ENCODE data around the gene GPR157.

Gene GPR157

DNA sequence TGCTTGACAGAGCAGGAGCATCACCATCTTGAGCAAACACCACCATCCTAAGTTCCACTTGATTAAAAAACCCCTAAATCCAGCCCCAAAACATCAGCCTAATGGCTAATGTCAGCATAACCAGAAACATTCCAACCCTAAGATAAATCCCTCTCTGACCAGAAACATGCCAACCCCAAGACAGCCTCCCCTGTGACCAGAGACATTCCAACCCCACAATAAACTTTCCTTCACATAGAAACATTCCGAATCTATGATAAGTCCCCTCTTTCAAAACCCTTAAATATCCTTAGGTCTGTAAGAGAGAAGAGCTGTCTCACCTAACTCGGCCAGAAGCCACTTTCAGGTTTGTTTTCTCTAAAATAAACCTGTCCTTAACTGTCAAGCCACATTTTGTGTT is 42.1 kb downstream of the GPR157 start:
- no peak for TF ChIP-seq EP300 (IDR thresholded peaks at IDR 0.05; ENCODE audit: borderline replicate concordance)
- no peak for TF ChIP-seq CREB1 (IDR thresholded peaks at IDR 0.05; ENCODE audit: low read depth)
- TF ChIP-seq TEAD4 (IDR thresholded peaks at IDR 0.05) = no peak

DNA sequence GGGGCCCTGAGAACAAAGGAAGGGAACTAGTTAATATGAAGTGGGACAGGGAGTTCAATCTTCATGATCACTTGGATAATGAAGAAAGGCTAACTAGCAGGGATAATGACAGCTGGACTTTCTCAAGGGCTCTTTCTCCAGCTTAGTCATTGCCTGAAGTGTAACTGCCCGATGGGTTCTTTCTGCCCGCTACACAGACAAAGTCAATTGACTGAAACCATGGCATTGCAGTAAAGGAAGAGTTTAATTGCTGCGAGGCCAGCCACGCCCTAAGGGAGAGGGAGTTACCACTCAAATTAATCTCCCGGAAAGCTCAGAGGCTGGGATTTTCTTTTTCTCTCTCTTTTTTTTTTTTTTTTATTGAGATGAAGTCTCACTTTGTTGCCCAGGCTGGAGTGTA is 42.9 kb downstream of the GPR157 start:
- TF ChIP-seq TCF12 (IDR thresholded peaks at IDR 0.05; ENCODE audit: low read depth) (no peak), TAF1 (IDR thresholded peaks at IDR 0.05; ENCODE audit: low read depth) (no peak)

DNA sequence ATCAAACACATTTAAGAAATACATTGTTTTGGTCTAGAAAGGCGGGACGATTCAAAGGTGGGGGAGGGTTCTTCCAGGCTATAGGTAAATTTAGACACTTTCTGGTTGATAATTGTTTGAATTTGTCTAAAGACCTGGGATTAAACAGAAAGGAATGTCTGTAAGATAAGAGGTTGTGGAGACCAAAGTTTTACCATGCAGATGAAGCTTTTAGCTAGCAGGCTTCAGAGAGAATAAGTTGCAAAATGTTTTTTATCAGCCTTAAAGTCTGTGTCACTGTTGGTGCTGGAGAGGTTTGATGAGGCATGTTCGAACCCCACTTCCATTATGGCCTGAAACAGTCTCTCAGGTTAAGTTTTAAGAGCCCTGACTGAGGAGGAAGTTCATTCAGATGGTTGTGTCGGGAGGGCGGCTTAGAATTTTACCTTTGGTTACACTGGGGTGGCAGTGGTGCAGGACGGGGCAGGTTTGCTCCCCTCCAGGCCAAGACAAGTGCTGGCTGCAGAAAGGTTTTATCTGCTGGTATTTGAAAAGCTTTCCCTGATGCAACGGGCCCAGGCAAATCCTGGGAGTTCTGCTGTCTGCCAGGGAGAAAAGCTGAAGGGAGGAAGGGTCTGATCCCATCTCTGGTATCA is 43.5 kb downstream of the GPR157 start:
- TF ChIP-seq, protein P1, sequence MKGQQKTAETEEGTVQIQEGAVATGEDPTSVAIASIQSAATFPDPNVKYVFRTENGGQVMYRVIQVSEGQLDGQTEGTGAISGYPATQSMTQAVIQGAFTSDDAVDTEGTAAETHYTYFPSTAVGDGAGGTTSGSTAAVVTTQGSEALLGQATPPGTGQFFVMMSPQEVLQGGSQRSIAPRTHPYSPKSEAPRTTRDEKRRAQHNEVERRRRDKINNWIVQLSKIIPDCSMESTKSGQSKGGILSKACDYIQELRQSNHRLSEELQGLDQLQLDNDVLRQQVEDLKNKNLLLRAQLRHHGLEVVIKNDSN (IDR thresholded peaks at IDR 0.05) = no peak
- TF ChIP-seq TAF1 (IDR thresholded peaks at IDR 0.05; ENCODE audit: low read depth) (no peak), CEBPB (IDR thresholded peaks at IDR 0.05) (no peak), RAD21 (IDR thresholded peaks at IDR 0.05; ENCODE audit: low read depth) (no peak)

DNA sequence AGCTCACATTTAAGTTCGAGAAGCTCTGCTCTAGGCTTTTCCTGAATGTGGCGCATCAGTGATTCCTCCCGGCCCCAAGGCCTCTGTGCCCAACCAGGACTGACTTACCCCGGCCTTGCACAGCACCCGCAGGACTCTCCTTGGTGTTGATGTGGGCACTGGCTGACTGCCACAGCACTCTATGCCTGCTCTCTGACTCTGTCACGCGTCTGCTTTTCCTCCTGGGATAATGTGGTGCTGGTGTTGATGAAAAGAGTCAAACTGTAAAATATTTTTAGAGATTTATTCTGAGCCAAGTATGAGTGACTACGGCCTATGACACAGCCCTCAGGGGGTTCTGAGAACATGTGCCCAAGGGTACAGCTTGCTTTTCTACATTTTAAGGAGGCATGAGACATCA is 44.0 kb downstream of the GPR157 start:
- no peak for TF ChIP-seq CREB1 (IDR thresholded peaks at IDR 0.05; ENCODE audit: low read depth)
- TF ChIP-seq ZBTB7A (IDR thresholded peaks at IDR 0.05; ENCODE audit: low read depth) = no peak
- TF ChIP-seq TAF1 (IDR thresholded peaks at IDR 0.05; ENCODE audit: low read depth) = no peak
- no peak for TF ChIP-seq EP300 (IDR thresholded peaks at IDR 0.05; ENCODE audit: borderline replicate concordance)
- TF ChIP-seq TEAD4 (IDR thresholded peaks at IDR 0.05) = no peak
- no peak for TF ChIP-seq NFIC (IDR thresholded peaks at IDR 0.05)
- no peak for TF ChIP-seq CEBPB (IDR thresholded peaks at IDR 0.05)
- TF ChIP-seq TCF12 (IDR thresholded peaks at IDR 0.05; ENCODE audit: low read depth) = no peak
- TF ChIP-seq RAD21 (IDR thresholded peaks at IDR 0.05; ENCODE audit: low read depth) = no peak
- TF ChIP-seq YY1 (IDR thresholded peaks at IDR 0.05; ENCODE audit: low read depth) = no peak
- TF ChIP-seq, protein P2, sequence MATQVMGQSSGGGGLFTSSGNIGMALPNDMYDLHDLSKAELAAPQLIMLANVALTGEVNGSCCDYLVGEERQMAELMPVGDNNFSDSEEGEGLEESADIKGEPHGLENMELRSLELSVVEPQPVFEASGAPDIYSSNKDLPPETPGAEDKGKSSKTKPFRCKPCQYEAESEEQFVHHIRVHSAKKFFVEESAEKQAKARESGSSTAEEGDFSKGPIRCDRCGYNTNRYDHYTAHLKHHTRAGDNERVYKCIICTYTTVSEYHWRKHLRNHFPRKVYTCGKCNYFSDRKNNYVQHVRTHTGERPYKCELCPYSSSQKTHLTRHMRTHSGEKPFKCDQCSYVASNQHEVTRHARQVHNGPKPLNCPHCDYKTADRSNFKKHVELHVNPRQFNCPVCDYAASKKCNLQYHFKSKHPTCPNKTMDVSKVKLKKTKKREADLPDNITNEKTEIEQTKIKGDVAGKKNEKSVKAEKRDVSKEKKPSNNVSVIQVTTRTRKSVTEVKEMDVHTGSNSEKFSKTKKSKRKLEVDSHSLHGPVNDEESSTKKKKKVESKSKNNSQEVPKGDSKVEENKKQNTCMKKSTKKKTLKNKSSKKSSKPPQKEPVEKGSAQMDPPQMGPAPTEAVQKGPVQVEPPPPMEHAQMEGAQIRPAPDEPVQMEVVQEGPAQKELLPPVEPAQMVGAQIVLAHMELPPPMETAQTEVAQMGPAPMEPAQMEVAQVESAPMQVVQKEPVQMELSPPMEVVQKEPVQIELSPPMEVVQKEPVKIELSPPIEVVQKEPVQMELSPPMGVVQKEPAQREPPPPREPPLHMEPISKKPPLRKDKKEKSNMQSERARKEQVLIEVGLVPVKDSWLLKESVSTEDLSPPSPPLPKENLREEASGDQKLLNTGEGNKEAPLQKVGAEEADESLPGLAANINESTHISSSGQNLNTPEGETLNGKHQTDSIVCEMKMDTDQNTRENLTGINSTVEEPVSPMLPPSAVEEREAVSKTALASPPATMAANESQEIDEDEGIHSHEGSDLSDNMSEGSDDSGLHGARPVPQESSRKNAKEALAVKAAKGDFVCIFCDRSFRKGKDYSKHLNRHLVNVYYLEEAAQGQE (IDR thresholded peaks at IDR 0.05; ENCODE audit: low read depth) = no peak
- TF ChIP-seq MAX (IDR thresholded peaks at IDR 0.05) = no peak
- no peak for TF ChIP-seq FOXM1 (IDR thresholded peaks at IDR 0.05; ENCODE audit: borderline replicate concordance, low read depth)
- TF ChIP-seq, protein P1 (IDR thresholded peaks at IDR 0.05) = no peak

GRCh38 chr1:9081473-9081872 is 47.4 kb downstream of the GPR157 start:
- TF ChIP-seq TAF1 (IDR thresholded peaks at IDR 0.05; ENCODE audit: low read depth) (no peak), YY1 (IDR thresholded peaks at IDR 0.05; ENCODE audit: low read depth) (no peak)
- TF ChIP-seq, protein P2 (IDR thresholded peaks at IDR 0.05; ENCODE audit: low read depth) = no peak

DNA sequence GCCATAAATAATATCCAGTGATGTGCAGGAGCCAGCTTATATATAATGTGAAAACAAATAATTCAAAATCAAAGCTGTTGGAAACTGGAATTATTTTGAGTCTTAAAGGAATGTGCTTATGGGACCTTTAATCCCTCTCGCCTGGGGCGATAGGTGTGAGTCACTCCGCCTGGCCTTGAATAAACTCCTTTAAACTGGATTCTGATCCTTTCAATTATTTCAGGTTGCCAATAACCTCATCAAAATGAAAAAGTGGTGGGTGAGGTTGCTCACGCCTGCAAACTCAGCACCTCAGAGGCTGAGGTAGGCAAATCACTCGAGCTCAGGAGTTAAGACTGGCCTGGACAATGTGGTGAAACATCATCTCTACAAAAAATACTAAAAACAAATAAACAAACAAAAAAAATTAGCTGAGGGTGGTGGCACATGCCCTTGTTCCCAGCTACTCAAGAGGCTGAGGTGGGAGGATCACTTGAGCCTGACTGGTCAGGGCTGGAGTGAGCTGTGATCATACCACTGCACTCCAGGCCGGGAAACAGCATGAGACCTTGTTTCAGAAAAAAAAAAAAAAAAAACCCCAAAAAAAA is 48.1 kb downstream of the GPR157 start:
- TF ChIP-seq CEBPB (IDR thresholded peaks at IDR 0.05) (no peak), MAX (IDR thresholded peaks at IDR 0.05) (no peak), TAF1 (IDR thresholded peaks at IDR 0.05; ENCODE audit: low read depth) (no peak), FOXM1 (IDR thresholded peaks at IDR 0.05; ENCODE audit: borderline replicate concordance, low read depth) (no peak), CREB1 (IDR thresholded peaks at IDR 0.05; ENCODE audit: low read depth) (no peak), ZBTB7A (IDR thresholded peaks at IDR 0.05; ENCODE audit: low read depth) (no peak)
- TF ChIP-seq, protein P1 (IDR thresholded peaks at IDR 0.05) = no peak

Measured in Ishikawa (cell line).